HG02763 (cell line): ENCODE data around the gene C9orf50.
A peak's percentile ranks its signal among the peaks of the same experiment; 100 is the strongest.
"Not testable (repeated sequence)": the region's sequence is repeated elsewhere in the genome, so short reads cannot be mapped to it uniquely, and the experiment has no call there.

Source experiments
- ATAC-seq: cut with Tn5 transposase; IDR thresholded peaks from one replicate; pipeline ENCODE4 v1.9.1; 2021; ENCODE audit warnings: mild to moderate bottlenecking, moderate library complexity; ENCODE audit not compliant: unreplicated experiment

C9orf50 gene

GRCh38 chr9:129648764-129649115 lies 27.8 kb upstream of the C9orf50 start:
- no peak for ATAC-seq

- no peak for ATAC-seq
Measured at GRCh38 chr9:129648092-129648763, 27.3 kb upstream of the C9orf50 start.

GRCh38 chr9:129647635-129648034 lies 26.7 kb upstream of the C9orf50 start:
- ATAC-seq, result no peak

- no peak for ATAC-seq
Measured at GRCh38 chr9:129646654-129647053, 25.8 kb upstream of the C9orf50 start.

- ATAC-seq, result no peak
Measured at GRCh38 chr9:129646252-129646651, 25.4 kb upstream of the C9orf50 start.

GRCh38 chr9:129644902-129645301 lies 24.0 kb upstream of the C9orf50 start:
- ATAC-seq, result no peak

GRCh38 chr9:129644365-129644764 lies 23.5 kb upstream of the C9orf50 start:
- no peak for ATAC-seq

- no peak for ATAC-seq
Measured at GRCh38 chr9:129643706-129644105, 22.8 kb upstream of the C9orf50 start.

- ATAC-seq, result peak; percentile 86
Measured at GRCh38 chr9:129641750-129642585, 21.1 kb upstream of the C9orf50 start, which contains the start of gene ASB6. Gene ASB6 (minus strand): TSS chr9:129642151. CDS start chr9:129641999, 152 bp downstream.

GRCh38 chr9:129640871-129641749 lies 20.2 kb upstream of the C9orf50 start:
- ATAC-seq, result no peak

- no peak for ATAC-seq
Measured at GRCh38 chr9:129640086-129640870, 19.4 kb upstream of the C9orf50 start.

GRCh38 chr9:129639756-129640085 lies 18.8 kb upstream of the C9orf50 start:
- no peak for ATAC-seq

- no peak for ATAC-seq
Measured at GRCh38 chr9:129639034-129639630, 18.2 kb upstream of the C9orf50 start.

- ATAC-seq, result no peak
Measured at GRCh38 chr9:129637673-129638439, 17.0 kb upstream of the C9orf50 start.

GRCh38 chr9:129637102-129637501 lies 16.2 kb upstream of the C9orf50 start:
- ATAC-seq, result no peak

- ATAC-seq, result not testable (repeated sequence)
Measured at GRCh38 chr9:129636343-129636742, 15.4 kb upstream of the C9orf50 start.

GRCh38 chr9:129635099-129636065 lies 14.5 kb upstream of the C9orf50 start:
- ATAC-seq, result no peak

GRCh38 chr9:129633848-129634247 lies 12.9 kb upstream of the C9orf50 start:
- ATAC-seq, result no peak
